ENCODE data around the gene FA2H.
"Not testable (repeated sequence)": the region's sequence is repeated elsewhere in the genome, so short reads cannot be mapped to it uniquely, and the experiment has no call there.

Gene FA2H

DNA sequence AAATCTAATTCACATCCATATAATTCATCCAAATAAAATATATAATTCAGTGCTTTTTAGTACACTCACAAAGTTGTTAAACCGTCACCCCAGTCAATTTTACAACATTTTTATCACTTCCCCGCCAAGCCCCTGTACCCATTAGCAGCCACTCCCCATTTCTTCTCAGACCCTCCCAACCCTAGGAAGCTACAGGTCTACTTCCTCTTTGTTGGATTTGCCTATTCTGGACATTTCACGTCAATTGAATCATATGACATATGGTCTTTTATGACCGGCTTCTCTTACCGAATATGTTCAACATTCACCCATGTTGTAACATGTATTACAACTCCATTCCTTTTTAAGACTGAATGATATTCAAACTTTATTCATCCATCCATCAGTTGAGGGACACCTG, 54.0 kb downstream of the FA2H start:
- no peak for DNase-seq

DNA sequence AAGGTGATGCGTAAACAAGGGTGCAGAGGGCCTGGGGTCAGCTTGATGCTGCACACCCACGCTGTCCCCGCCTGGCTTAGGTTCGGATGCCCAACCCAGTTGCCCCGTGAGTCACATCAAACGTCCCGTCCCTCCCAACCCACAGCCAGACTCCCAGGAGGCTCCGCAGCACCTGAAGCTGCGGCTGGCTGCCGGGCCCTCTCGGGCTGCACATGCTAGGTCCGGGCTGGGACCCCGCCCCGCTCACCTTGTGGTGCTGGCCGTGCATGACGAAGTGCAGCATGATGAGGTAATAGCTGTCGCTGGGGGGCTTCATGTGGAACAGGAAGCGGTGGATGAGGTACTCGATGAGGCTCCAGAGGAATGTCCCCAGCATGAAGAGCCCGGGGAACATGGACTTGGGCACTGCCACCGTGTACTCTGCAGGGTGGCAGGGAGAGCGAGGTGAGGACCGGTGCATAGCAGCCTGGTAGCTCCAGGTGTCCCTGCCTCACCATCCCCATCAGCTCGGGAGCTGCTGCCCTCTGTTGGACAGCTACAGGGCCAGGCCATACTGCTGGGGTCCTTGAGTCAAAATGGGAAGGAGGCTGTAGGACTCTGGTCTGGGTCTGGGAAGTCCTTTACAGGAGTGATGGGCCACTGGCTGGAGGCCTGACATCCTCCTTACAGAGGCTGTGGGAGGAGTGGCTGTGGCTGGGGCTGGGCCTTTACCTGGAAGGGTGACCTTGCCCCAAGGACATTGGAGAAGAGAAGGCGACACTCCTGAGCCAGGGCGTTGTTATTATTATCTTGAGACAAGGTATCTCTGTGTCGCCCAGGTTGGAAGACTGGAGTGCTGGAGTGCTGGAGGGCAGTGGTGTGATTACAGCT, 55.6 kb downstream of the FA2H start:
- DNase-seq = no peak

DNA sequence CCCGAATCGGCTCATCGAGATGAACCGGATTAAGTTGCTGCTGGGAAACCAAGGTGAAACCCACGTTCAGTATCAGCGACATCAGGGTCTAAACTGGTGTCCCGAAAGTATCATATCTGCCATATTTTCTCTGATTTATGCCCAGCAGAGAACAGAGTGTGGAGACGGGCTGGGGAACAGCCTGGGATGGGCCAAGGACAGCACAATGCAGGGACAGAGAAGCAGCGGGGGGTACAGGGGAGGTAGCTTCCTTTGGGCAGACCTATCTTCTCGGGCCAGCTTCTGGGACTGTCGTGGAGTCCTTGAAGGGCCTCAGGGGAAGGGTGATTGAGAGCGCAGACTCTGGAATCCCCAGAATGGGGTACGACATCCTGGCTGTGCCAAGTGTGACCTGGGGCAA, 56.5 kb downstream of the FA2H start:
- DNase-seq = no peak

DNA sequence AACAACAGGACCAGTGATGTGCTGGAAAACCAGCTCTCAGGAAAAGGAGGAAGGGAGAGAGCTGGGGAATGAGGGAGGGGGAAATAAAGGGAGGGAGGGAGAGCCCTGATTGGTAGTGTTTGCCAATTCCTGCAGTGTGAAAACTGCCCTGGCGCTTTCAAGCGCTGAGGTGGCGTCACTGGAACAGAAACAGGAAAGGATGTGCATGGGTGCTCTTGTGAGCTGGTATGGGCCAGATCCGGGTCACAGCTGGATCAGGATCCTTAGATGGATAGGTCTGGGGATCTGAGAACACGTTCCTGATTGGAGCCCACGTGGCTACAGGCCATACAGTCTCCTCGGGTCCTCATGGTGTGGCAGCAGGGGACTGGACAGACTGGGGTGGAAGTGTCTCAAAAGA, 57.3 kb downstream of the FA2H start:
- no peak for DNase-seq

DNA sequence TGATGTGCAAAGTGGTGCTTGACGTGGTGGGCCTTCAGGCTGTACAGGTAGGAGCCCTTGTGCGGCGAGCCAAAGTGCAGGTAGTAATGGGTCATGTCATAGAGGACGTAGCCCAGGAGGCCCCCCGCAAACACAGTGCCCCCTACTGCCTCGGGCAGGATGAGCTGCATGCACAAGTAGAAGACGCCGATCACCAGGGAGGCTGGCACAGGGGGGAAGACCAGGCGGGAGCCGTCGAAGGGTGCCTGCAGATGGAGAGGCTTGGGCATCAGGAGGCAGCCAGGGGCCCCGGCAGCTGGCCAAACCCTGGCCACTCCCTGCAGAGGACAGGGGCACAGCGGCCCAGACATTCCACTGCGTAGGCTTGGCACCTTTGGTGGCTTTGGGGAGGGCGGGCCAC, 58.3 kb downstream of the FA2H start:
- DNase-seq = no peak

DNA sequence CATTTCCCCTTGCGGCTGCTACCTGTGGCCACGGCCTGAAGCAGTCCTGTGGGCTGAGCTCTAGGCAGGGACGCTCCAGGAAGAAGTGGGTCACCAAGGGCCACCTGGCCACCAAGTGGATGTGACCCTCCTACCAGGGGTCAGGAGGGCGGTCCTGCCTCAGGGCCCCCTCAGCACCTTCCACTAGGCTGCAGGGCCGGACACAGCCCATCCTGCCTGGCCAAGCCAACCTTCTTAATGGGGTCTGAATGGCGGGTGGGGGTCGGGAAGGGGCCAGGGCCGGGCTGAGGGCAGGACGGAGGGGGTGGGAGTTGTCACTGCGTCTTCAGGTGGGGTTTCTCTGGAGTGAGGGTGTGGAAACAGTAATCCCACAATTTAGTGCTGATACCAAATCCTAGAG, 60.7 kb downstream of the FA2H start:
- DNase-seq = no peak

DNA sequence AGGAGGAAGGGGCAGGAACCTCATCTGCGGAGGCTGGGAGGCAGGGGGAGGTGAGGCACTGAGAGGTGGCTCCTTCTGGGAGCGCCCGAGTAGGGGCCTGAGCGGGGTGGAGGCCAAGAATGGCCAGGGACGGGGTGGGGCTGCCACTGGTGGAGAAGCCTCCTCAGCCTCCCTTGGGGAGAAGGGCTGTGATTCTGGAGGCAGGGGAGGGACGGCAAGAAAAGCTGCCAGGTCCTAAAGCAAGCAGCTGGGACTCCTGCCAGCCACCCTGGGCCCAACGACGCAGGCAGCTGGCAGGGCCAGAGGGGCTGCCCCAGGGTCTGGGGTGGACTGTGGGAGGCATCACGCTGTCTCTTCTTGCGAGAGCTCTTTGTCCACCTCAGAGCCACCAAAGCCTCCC, 61.3 kb downstream of the FA2H start:
- no peak for DNase-seq

DNA sequence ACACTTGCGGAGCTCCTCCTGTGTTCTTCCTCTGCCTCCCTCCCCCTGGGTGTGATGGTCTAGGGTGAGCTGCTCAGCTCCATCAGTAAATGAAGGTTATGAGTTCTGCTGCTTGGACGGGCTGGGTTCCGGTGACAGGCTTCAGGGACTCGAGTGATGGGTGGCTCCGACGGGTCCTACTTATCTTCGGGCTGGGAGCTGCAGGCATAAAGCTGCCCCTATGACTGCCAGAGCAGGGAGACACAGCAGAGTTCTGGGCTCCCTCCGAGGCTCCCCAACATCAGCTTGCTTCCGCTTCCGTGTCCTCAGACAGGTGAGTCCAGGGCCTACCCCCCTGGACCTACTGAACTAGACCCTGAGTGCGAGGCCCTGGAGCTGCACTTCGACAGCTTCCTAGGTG, 62.7 kb downstream of the FA2H start:
- DNase-seq = no peak

DNA sequence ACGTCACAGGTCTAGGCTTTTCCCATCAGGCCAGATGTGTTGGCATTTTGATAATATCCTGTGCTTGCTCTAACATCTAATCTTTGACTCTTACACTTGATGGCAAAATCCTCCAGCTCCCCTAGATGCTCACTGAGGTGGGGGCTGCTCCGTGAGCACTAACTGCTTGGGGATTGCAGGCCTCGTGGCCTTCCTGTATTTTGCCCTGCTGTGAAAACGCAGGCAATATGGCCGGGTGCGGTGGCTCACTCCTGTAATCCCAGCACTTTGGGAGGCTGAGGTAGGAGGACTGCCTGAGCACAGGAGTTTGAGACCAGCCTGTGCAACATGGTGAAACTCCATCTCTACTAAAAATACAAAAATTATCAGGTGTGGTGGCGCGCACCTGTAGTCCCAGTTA, 64.2 kb downstream of the FA2H start:
- DNase-seq = no peak

DNA sequence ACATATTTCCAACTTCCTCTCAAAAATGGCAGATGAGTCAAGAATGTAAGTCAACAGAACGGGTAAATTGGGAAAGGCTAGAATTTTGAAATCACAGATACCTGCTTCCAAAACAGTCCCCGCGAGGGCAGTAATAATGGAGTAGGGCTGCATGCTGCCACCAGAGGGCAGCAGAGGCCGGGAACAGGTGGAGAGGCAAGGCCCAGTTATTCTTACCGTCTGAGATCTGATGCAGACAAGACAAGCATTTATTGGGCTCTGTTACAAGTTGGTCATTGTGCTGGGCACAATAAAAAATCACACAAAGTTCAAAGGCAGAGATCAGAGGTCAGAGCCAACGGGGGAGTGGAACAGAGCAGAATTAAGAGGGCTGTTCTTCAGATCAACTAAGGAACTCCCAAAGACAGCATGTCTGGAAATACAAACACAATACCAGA, 65.2 kb downstream of the FA2H start:
- peak; percentile 58 for DNase-seq

DNA sequence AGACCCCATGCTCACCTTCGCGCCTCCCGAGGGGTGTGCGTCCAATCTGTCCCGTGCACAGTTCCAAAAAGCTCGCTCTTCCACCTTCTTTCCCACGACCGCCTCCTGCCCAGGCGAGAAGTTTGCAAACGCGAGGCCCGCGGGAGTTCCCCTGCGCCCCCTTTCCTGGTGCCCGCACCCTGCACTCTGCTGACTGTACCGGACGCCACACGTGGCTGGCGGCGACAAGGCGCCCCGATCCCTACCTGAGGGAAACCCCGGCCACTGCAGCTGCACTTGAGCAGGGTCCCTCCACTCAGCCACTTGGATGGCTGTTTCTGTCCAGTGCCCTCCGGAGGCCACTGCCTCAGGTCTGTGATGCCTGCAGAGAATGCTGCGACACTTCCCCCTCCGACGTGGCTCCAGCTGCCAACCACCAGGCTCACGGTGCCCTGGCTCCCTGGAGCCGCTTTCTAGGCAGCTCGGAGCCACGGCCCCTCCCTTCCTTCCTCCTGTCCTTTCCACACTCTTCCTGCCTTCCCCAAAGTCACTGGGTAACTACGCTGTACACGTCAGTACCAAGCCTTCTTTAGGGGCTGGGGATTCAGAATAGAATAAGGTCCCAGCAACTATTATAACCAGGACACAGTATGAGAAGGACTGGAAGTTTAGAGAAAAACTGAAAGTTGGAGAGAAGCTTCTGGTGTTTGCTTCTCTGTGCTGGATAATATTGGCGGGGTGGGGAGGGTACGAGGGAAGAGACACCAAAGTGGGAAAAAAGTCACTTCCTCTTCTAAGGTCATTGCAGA, 74.0 kb downstream of the FA2H start, which contains the start of gene MLKL:
Gene MLKL, minus strand, starts transcription at position 425 of the 788 bp plus-strand sequence. CDS start 5,105 bp downstream, outside the sequence.
- peak; percentile 5 for DNase-seq

DNA sequence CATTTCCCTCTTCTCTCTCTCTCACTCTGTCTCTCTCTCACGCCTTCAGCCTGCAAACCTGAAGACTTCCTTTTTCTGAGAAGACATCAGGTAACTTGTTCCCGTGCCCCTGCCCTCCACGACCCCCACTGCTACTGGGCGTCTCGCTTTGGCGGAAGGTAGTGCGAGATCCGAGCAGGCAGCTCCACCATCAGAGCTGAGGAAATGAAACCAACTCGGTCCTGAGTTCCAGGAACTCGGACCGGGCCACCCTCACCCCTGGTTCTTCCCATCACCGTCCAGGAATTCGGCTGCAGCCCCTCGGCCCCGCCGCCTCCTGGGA, 74.5 kb downstream of the FA2H start:
- DNase-seq = no peak

DNA sequence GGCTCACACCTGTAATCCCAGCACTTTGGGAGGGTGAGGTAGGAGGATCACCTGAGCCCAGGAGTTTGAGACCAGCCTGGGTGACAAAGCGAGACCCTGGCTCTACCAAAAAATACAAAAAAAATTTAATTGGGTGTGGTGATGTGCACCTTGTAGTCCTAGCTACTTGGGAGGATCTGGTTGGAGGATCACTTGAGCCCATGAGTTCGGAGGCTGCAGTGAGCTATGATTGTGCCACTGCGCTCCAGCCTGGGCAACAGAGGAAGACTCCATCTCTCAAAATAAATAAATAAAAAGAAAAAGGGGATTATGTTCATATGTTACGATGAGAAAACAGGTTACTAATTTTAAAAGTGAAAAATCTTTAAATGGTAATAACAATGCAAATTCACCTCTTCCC, 75.0 kb downstream of the FA2H start:
- DNase-seq = no peak

DNA sequence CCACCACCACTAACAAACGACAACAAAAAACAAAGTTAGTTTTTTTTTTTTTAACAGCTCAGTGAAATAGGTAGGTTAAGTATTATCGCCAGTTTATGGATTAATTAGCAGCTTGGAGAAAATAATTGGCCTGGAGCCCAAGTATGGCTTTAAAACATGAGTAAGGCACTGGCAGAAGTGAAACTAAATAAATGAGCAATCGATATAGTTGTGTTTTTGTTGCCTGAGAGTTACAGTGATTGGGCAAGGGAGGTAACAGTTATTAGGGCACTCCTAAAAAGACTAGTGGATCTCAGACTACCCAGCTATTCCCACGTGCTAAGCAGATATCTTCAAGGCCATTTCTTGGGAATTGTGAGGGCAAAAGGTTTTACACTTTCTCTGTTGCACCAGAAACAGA, 76.4 kb downstream of the FA2H start:
- no peak for DNase-seq

DNA sequence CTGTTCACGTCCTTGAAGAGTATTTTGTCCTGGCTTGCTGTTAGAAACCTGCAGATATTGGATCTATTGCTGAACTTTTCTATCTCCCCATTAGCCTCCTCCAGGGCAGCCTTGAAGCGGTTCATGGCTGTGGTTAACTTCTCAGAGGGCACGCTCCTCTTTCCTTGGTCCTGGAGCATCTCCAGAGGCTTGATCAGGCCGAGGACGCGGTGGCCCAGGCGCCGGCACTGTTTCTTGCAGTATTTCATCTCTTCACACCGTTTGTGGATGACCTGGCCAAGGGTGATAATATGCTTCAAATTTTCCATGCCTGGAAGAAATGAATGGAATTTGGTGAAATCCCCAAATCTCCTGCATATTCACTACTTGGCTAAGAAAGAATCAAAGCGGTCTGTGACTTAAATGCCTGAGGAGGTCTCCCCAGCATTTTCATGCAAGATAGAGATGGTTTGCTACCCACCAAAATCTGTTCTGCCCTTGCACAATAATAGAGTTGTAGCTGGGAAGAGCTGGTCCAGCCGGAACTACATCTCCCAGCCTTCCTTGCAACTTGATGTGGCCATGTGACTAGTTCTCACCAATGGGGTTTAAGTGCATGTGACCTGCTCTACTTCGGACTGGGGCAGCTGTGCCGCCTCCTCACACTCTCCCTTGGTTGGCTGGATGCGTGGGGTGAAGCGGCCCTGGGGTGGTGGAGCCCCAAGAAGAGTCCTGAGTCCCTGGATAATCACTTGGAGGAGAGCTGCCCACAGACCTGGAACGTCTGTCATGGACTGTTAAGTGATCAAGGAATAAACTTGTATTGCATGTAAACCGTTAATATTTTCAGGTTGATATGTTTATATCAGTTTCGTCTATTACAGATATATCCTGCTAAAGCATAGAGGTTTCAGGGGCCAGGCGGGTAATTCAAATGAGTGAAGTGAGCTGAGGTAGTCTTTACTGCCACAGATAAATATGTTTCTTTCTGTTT, 78.9 kb downstream of the FA2H start:
- peak; percentile 71 for DNase-seq

DNA sequence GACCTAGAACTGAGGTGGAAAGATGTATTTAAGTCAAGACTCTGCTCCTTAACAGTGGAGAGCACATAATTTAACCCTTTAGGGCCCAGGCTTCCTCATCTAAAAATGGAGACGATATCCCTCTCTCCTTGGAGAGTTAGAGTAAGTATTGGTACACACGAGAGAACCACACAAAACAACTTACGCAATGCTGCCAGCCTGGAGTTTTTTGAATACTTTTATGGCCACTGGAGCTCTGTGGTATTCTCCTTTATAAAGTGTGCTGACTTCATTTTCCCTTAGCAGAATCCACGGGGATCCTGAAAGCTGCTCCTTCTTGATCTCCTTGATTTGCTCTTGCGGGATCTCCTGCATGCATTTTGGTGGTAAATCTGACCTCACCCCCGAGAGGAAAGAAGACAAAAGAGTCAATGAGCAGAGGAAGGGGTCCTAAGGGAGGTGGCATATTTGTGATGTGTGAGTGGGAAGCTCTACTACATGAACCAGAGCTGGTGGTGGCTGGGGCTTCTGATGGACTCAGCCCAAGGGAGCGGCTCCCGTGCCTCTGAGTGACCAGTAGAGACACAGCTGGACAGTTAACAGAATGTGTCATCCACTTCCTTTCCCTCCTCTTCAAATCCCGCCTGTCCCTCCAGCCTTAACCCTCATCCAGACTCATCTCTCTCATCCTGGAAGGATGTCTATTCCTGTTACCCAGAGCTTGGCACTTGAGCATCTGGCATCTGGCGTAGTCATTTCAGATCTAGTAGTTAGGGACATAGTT, 83.3 kb downstream of the FA2H start:
- no peak for DNase-seq

DNA sequence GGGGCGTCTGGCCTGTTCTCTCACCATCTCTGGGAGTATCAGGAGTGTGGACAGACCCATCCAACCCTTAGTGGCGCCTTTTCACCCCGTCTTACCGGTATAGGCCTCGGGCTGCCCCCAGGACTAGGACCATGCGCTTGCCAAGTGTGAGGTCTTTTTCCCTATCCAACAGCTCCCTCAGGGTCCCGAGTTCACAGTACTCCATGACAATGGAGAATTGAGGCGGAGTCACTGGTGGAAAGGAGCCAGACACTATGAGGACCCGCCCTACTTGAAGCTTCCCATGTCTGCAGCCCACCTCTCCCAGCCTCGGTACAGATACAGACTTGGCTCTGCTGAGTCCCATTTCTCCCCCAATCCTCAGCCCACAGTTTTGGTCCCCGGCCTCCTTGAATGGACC, 92.1 kb downstream of the FA2H start:
- no peak for DNase-seq

DNA sequence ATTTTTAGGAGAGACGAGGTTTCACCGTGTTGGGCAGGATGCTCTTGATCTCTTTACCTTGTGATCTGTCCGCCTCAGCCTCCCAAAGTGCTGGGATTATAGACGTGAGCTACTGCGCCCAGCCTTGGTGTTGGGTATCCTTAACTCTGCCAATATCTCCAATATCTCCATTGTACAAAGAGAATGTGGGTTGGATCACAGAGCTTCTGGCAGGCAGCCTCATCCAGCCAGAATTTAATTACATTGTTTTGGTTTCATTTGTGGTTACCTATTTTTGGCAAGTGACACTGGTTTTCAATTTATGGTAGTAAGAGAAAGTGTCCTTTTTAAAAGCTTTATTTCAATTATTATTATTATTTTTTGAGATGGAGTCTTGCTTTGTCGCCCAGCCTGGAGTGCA, 93.9 kb downstream of the FA2H start:
- DNase-seq = no peak

DNA sequence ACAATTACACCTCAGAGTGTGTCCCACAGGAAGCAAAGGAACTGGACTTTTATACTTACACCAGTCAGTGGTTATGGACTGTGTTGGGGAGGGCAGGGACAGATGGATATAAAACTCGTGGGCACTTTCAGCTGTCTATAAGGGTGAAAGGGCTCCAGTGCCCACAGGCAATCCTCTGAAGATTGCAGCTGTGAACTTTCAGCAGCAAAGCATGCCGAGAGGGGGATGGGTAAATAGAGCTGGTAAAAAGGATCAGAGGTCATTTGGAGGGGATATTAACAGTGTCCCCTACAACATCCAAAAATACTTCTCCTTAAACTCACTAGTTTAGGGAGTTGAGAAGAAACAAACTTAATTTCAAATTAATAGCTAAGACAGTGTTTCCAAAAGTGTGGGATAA, 94.6 kb downstream of the FA2H start:
- DNase-seq = no peak

DNA sequence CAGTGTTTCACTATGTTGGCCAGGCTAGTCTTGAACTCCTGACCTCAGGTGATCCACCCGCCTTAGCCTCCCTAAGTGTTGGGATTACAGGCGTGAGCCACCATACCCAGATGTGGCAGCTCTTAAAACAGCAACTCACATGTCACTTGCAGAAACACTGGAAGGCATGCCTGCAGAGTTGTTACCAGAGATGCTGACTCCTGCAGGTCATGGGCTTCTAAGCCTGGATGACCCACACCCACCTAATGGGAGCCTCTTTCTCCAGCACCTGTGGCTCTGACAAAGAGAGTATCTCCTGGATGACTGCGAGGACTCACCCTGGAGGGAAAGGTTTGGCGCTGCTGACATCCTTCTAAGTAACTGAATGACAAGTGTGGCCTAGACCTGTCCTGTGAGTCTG, 96.8 kb downstream of the FA2H start:
- DNase-seq = no peak

DNA sequence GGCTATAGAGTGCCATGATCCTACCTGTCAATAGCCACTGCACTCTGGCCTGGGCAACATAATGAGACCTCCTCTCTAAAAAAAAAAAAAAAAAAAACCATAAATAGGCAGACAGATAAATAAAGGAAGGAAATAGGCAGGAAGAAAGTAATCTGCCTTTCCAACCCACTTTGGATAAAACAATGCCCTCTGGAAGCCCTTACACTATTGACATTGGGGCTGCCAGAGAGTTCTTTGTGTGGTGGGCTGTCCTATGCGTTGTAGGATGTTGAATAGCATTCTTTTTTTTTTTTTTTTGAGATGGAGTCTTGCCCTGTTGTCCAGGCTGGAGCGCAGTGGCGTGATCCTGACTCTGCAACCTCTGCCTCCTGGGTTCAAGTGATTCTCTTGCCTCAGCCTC, 100.7 kb downstream of the FA2H start:
- DNase-seq = no peak

DNA sequence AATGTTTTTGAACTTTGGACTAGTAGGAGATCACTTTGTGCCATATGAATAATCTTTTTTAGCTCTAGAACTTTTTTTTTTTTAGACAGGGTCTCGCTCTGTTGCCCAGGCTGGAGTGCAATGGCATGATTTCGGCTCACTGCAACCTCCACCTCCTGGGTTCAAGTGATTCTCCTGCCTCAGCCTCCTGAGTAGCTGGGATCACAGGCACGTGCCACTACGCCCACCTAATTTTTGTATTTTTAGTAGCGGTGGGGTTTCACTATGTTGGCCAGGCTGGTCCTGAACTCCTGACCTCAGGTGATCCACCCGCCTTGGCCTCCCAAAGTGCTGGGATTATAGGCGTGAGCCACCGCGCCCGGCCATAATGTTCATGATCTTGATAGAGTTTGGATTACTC, 105.7 kb downstream of the FA2H start:
- not testable (repeated sequence) for DNase-seq

All from DMS153 (cell line).